ENCODE measurements around the gene TOP1.

TOP1 gene

DNA sequence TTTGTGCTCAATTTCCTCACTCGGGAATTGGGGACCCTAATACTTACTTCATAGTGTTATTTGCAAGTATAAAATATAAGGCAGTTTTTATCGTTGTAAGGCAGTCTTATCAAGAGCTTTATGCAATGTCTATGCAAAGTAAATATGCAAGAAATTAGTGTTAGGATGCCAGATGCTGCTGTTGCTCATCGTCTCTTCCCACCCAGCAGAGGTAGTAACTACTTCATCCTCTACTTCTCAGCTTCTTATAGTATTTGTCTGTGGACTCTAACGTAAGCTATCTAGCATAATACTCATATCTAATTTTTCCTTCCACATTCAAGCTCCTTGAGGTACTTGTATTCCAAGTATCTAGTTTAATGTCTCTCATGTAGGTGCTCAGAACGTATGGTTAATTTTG is 120.3 kb downstream of the TOP1 start:
- no peak for DNase-seq (ENCODE audit: low read depth)
- H3K4me3 ChIP-seq (ENCODE audit: low read length): no peak overlapping the region
- TF ChIP-seq, protein P1, sequence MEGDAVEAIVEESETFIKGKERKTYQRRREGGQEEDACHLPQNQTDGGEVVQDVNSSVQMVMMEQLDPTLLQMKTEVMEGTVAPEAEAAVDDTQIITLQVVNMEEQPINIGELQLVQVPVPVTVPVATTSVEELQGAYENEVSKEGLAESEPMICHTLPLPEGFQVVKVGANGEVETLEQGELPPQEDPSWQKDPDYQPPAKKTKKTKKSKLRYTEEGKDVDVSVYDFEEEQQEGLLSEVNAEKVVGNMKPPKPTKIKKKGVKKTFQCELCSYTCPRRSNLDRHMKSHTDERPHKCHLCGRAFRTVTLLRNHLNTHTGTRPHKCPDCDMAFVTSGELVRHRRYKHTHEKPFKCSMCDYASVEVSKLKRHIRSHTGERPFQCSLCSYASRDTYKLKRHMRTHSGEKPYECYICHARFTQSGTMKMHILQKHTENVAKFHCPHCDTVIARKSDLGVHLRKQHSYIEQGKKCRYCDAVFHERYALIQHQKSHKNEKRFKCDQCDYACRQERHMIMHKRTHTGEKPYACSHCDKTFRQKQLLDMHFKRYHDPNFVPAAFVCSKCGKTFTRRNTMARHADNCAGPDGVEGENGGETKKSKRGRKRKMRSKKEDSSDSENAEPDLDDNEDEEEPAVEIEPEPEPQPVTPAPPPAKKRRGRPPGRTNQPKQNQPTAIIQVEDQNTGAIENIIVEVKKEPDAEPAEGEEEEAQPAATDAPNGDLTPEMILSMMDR (conservative IDR thresholded peaks at IDR 0.05; ENCODE audit: low read depth, low read length): no peak

GRCh38 chr20:41150664-41151063 is 122.0 kb downstream of the TOP1 start:
- H3K4me3 ChIP-seq (ENCODE audit: low read length): no peak overlapping the region
- TF ChIP-seq, protein P1 (conservative IDR thresholded peaks at IDR 0.05; ENCODE audit: low read depth, low read length): no peak
- no peak for DNase-seq (ENCODE audit: low read depth)

DNA sequence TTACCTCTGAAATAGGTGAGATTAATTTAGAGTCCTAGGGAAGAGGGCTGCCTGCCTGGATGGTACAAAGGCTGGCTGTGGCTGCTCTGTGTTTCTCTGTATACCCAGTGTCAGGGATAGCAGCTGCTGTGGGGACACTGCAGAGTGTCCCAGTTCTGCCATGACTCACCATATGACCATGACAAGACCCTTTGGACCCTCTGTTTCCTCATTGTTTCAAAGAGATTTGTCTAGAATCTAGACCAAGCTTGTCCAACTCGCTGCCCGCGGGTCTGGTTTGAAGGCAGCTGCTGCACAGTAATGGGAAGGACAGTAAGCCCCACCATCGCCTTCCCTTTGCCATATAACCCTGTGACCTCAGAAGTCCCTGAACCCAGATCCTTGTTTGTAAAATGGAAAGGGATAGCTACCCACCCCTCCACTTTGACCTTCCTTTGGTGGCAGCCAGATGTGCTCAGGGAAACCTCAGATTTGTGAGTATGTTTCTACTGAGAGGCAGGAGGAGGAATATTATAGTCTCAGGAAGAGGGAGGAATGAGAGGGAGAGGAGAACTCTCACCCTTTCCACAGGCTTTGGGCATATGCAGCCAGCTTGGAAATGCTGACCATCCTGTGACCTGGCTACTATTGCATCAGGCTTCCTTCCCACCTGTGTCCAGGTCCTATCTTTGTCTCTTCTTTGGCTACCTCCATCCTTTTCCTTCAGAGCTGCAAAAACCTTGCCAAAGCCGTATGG is 122.7 kb downstream of the TOP1 start:
- TF ChIP-seq, protein P1 (conservative IDR thresholded peaks at IDR 0.05; ENCODE audit: low read depth, low read length): no peak
- DNase-seq (ENCODE audit: low read depth): no peak
- H3K4me3 ChIP-seq (ENCODE audit: low read length): no peak overlapping the region

DNA sequence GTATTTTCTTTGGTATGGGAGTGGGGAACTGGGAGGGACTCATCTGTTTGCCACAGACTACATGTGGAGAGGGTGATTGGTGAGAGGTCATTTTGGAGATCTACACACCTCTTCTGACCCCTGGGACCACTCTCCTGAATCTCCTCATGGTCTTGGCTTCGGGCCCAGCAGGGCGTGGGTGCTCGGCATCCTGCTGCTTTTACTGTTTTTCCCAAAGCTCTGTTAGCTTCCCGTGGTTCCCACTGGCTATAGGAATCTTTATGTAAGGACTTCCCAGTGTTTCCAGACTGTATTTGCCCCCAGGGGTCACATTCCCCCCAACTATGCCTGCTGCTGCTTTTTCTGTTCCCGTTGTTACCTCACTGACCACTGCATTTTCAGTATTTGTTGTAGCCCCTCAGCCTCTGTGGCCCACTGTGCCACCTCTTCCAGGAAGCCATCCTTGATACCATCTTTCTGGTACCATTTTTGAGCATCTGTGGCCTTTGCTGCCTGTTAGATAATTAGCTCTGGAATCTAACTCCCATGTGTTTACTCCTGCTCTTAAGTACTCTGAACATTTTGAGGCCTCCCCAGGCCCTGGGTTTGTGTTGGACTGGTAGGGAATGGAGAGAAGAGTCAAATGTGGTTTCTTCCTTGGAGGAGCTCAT is 123.6 kb downstream of the TOP1 start:
- DNase-seq (ENCODE audit: low read depth): no peak
- H3K4me3 ChIP-seq (ENCODE audit: low read length): no peak overlapping the region
- TF ChIP-seq, protein P1 (conservative IDR thresholded peaks at IDR 0.05; ENCODE audit: low read depth, low read length): no peak

DNA sequence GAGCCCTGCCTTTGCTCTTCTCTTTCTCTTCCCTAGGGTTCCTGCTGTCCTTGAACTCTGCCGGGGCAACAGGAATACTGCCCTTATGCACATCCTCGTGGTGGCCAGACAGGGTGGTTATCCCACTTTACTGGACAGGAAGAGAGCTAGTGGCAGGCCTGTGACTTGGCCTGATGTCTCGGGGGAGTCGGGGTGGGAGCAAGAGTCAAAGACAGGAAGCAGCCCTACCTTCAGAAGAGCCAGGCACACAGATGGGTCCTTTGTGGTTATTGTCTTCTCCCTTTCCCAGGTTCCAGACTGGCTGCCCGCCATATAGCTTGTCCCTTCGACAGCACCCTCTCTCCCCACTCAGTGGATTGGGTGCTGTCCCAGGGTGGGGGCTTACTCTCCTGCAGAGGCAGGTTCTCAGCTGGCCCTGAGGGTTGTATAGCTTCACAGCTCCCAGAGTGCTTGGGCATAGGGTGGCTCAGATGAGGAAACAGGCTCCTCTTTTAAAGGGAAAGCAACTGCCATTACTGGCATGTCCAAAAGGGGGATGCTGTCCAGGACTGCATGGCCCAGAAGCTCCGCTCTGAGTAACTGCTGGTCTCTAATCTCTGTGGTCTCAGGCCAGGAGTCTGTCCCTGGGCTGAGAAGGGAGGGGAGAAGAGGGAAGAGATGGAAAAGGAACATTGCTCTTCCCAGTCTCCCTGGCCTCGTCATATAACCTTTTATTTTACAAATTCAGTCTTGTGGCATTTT is 126.0 kb downstream of the TOP1 start:
- H3K4me3 ChIP-seq (ENCODE audit: low read length): no peak overlapping the region
- TF ChIP-seq, protein P1 (conservative IDR thresholded peaks at IDR 0.05; ENCODE audit: low read depth, low read length): no peak
- no peak for DNase-seq (ENCODE audit: low read depth)

DNA sequence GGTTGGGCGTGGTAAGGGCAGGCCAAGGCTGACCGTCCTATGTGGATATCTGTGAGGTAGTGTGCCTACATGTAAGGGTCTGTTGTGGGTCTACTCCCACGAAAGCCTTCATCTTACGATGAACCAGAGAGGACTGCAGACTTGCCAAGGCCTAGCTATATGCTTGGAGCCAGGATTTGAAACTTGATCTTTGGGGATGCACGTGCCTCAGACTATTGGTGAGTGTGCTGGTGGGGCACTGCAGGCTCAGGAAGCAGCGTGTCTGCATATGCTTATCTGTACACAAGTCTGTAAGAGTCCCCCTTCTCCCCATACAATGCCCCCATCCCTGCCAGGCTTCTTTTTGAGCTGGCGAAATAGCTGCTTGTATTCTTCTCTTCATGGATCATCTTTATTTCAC is 126.6 kb downstream of the TOP1 start:
- DNase-seq (ENCODE audit: low read depth): no peak
- H3K4me3 ChIP-seq (ENCODE audit: low read length): no peak overlapping the region

More for the DNA sequence above, 126.6 kb downstream of the TOP1 start:
- TF ChIP-seq, protein P1 (conservative IDR thresholded peaks at IDR 0.05; ENCODE audit: low read depth, low read length): no peak

Data from retinal pigment epithelial cell (primary cell).